GM12878 (cell line): ENCODE data around the gene MS4A4E. TPM values are rescaled to one million over a fixed set of nuclear protein-coding genes. Genes with fewer than 3 reads are reported as not detected.

Source experiments
- ATAC-seq: fragments of 200-7000 bp; cut with Tn5 transposase; 3 replicates; pipeline ENCODE4 v1.9.1; 2020; ENCODE audit warnings: mild to moderate bottlenecking, moderate library complexity
- BruUV-seq: library from RNA; stranded (reverse); fragments of 400-500 nt; replicated peaks from 2 replicates; lab custom pipeline; 2021; lab: Mats Ljungman, UMichigan
- CTCF ChIA-PET: fragments of 300-600 bp; sonication (Branson Sonifier 250); formaldehyde crosslinking; extraction: SDS; loops from one replicate; lab custom pipeline; 2021; ENCODE audit warnings: inconsistent platforms; lab: Yijun Ruan, JAX
- POLR2A ChIA-PET: fragments of 350-600 bp; formaldehyde crosslinking; extraction: SDS; loops from one replicate; lab custom pipeline; 2021; ENCODE audit warnings: inconsistent platforms; lab: Charles Lee
- RAD21 ChIA-PET: fragments of 300-600 bp; sonication (Branson Sonifier 250); formaldehyde crosslinking; loops from one replicate; lab custom pipeline; 2023; ENCODE audit warnings: antibody characterized with exemption; ENCODE audit not compliant: unreplicated experiment; lab: Charles Lee
- SMC1A ChIA-PET: fragments of 300-600 bp; sonication (Branson Sonifier 250); formaldehyde crosslinking; loops from one replicate; lab custom pipeline; 2023; ENCODE audit not compliant: unreplicated experiment, uncharacterized antibody; lab: Charles Lee
- DNase-seq: peaks from one replicate; pipeline ENCODE4 v3.0.0-alpha.2; 2011; ENCODE audit warnings: low read depth, low spot score
- FAIRE-seq: peaks from 3 replicates; lab custom pipeline; 2011; peaks lifted over from hg19 to GRCh38; lab: Jason Lieb, UNC
- H2AFZ ChIP-seq: 2 replicates; pipeline ENCODE4 v1.6.0; 2011; ENCODE audit warnings: low read depth, low read length, control low read depth; ENCODE audit not compliant: control insufficient read depth
- H3K27ac ChIP-seq: 2 replicates; pipeline ENCODE4 v1.5.1; 2011; ENCODE audit warnings: control low read depth; ENCODE audit not compliant: control insufficient read depth, insufficient read depth
- H3K27me3 ChIP-seq, 2 experiments: replicated peaks in 1 of 2; 2 replicates each; pipeline versions ENCODE4 v1.6.0 to v1.6.1; 2011; ENCODE audit warnings: low read length in 1 of 2; ENCODE audit not compliant: control insufficient read depth in 2 of 2, insufficient read depth in 2 of 2
- H3K36me3 ChIP-seq, 2 experiments: 2 replicates each; pipeline ENCODE4 v1.5.1; 2011; ENCODE audit warnings: low read length in 1 of 2; ENCODE audit not compliant: control insufficient read depth in 2 of 2, insufficient read depth in 2 of 2
- H3K4me1 ChIP-seq: 2 replicates; pipeline ENCODE4 v1.6.1; 2011; ENCODE audit warnings: mild to moderate bottlenecking, low read length, moderate library complexity, mixed read lengths; ENCODE audit not compliant: control insufficient read depth, insufficient read depth
- H3K4me2 ChIP-seq: 2 replicates; pipeline ENCODE4 v1.6.0; 2011; ENCODE audit warnings: control low read depth; ENCODE audit not compliant: control insufficient read depth, insufficient read depth
- H3K4me3 ChIP-seq: fragments of 200-600 bp; sonication (generic); 2 replicates; pipeline ENCODE4 v1.5.1; 2016
- H3K79me2 ChIP-seq: 2 replicates; pipeline ENCODE4 v1.6.0; 2011; ENCODE audit warnings: low read length; ENCODE audit not compliant: control insufficient read depth, insufficient read depth
- H3K9ac ChIP-seq: 2 replicates; pipeline ENCODE4 v1.8.0; 2011; ENCODE audit warnings: low read length, control low read depth, mixed read lengths; ENCODE audit not compliant: control insufficient read depth, insufficient read depth
- H3K9me3 ChIP-seq: replicated peaks from 3 replicates; pipeline ENCODE4 v1.5.1; 2011; ENCODE audit warnings: mild to moderate bottlenecking, low read length; ENCODE audit not compliant: control insufficient read depth, insufficient read depth
- H4K20me1 ChIP-seq: 2 replicates; pipeline ENCODE4 v1.6.0; 2011; ENCODE audit not compliant: control insufficient read depth, insufficient read depth
- BCL3 ChIP-seq: IDR thresholded peaks from 2 replicates; pipeline ENCODE4 v1.6.1; 2011; ENCODE audit warnings: borderline replicate concordance, low read depth, mild to moderate bottlenecking, moderate library complexity, low read length; ENCODE audit not compliant: insufficient read depth, poor library complexity, severe bottlenecking
- BHLHE40 ChIP-seq, 2 experiments: fragments of 450-650 bp in 1 of 2; IDR thresholded peaks; 2 replicates each; pipeline ENCODE4 v1.6.1; 2011 to 2017; ENCODE audit warnings: low read depth in 2 of 2, borderline replicate concordance in 1 of 2, improper control_type of control experiment in 1 of 2, low read length in 1 of 2, mild to moderate bottlenecking in 1 of 2
- CBX3 ChIP-seq: fragments of 200-600 bp; sonication (generic); IDR thresholded peaks from 2 replicates; pipeline ENCODE4 v1.6.1; 2016; ENCODE audit warnings: low read depth, borderline replicate concordance
- E2F4 ChIP-seq: IDR thresholded peaks from 2 replicates; pipeline ENCODE4 v1.6.1; 2012; ENCODE audit warnings: low read depth, low read length, improper control_type of control experiment
- EED ChIP-seq: sonication (generic); IDR thresholded peaks from 2 replicates; pipeline ENCODE4 v1.6.1; 2016; ENCODE audit warnings: antibody characterized with exemption, low read depth
- EP300 ChIP-seq, 2 experiments: fragments of 150-350 bp in 1 of 2; IDR thresholded peaks; 2 replicates each; pipeline ENCODE4 v1.6.1; 2011 to 2012; ENCODE audit warnings: low read depth in 2 of 2, low read length in 2 of 2, borderline replicate concordance in 1 of 2, improper control_type of control experiment in 1 of 2, inconsistent platforms in 1 of 2; ENCODE audit not compliant: control insufficient read depth in 1 of 2
- FOS ChIP-seq: IDR thresholded peaks from 3 replicates; pipeline ENCODE4 v1.6.1; 2011; ENCODE audit warnings: borderline replicate concordance; ENCODE audit not compliant: insufficient read length; ENCODE audit errors: extremely low read depth
- MLLT1 ChIP-seq: fragments of 450-650 bp; IDR thresholded peaks from 2 replicates; pipeline ENCODE4 v1.6.1; 2016; ENCODE audit warnings: mild to moderate bottlenecking
- RFX5 ChIP-seq: IDR thresholded peaks from 2 replicates; pipeline ENCODE4 v1.6.1; 2011; ENCODE audit warnings: low read depth, low read length, improper control_type of control experiment
- RUNX3 ChIP-seq: IDR thresholded peaks from 2 replicates; pipeline ENCODE4 v1.6.1; 2012; ENCODE audit warnings: low read length, inconsistent platforms
- SKIL ChIP-seq: fragments of 450-650 bp; IDR thresholded peaks from 2 replicates; pipeline ENCODE4 v1.6.1; 2017; ENCODE audit warnings: mild to moderate bottlenecking, low read depth, inconsistent platforms; ENCODE audit not compliant: poor library complexity, severe bottlenecking
- SREBF2 ChIP-seq: IDR thresholded peaks from 2 replicates; pipeline ENCODE4 v1.6.1; 2012; ENCODE audit warnings: mild to moderate bottlenecking, low read length
- TAF1 ChIP-seq: IDR thresholded peaks from 2 replicates; pipeline ENCODE4 v1.6.1; 2011; ENCODE audit warnings: mild to moderate bottlenecking, low read depth, low read length, borderline replicate concordance
- WGBS: methylation state at CpG from one replicate; pipeline ENCODE4 v1.1.6; 2016; ENCODE audit warnings: low lambda C conversion rate; ENCODE audit not compliant: insufficient replicate concordance, insufficient coverage; ENCODE audit errors: missing lambda C conversion rate; 5-methylcytosine and 5-hydroxymethylcytosine counted together
- in situ Hi-C: fragments of 300-500 bp; cut with MboI; formaldehyde crosslinking; loops from 9 replicates; pipeline ENCODE4 v1.14.3; 2018; ENCODE audit warnings: mixed read lengths
- intact Hi-C: fragments of 100-400 bp; cut with micrococcal nuclease; formaldehyde crosslinking; loops from one replicate; pipeline ENCODE4 v1.14.2; 2022; ENCODE audit not compliant: unreplicated experiment
- polyA plus RNA-seq, 11 experiments: library from polyadenylated mRNA; depleted of rRNA in 4 of 11; unstranded in 6 of 11; stranded (reverse) in 5 of 11; fragments of >200 nt; fragmentation: Nextera tagmentation in 4 of 11; fragmentation: Illumina TruSeq in 1 of 11; extraction: Ambion mirVana in 4 of 11; extraction: Trizol in 1 of 11; gene quantifications; 1 replicate in 1 of 11; 2 replicates in 10 of 11; pipeline versions ENCODE4 v1.2.1 to v1.2.3, GENCODE V29; 2011 to 2016; ENCODE audit warnings: inconsistent platforms in 2 of 11, missing spikeins in 2 of 11, low read depth in 1 of 11
- total RNA-seq, 4 experiments: library from RNA; depleted of rRNA in 3 of 4; stranded (reverse); fragments of >200 nt in 3 of 4; fragmentation: Illumina TruSeq in 1 of 4; extraction: Trizol in 1 of 4; gene quantifications; 2 replicates each; pipeline versions ENCODE4 v1.2.1 to v1.2.3, GENCODE V29; 2013 to 2021

The MS4A4E gene
- total and polyA plus RNA-seq, 10 of the 15 experiments (the other 5 are each of a cell fraction or from before 2014, with no cell fraction given), result 0.06 to 0.92 (median 0.45) TPM; not detected in 3

GRCh38 chr11:60265373-60266214 lies 22.7 kb upstream of the MS4A4E start (continued):
- TF ChIP-seq BHLHE40 (IDR thresholded peaks at IDR 0.05; ENCODE audit: borderline replicate concordance in 1 of 2, low read depth in 2 of 2, low read length in 1 of 2) (0 out of 4 replicates have a peak, but pooled peaks have one; percentile 9 to 14), E2F4 (no peak), TAF1 (no peak)

GRCh38 chr11:60264644-60265043 lies 21.7 kb upstream of the MS4A4E start:
- H4K20me1 ChIP-seq, result no peaks in the 10 kb centered on the region
- in situ Hi-C loops (no loop called here), intact Hi-C loops (loop anchor here (1.0 to 5.0 kb wide), 7 partner anchors 46 to 498 kb away; no protein-coding TSS in a partner anchor)
- POLR2A ChIA-PET, result no interaction called here
- no peaks in the 10 kb centered on the region for H3K79me2 ChIP-seq
- RAD21 ChIA-PET, result interaction anchor here (0.7 to 4.2 kb wide), 16 partner anchors 11 to 442 kb away, joined by 3 to 83 read pairs (median 8); no protein-coding TSS in a partner anchor
- H3K27me3 ChIP-seq, result no peaks in the 10 kb centered on the region
- ATAC-seq (peak; percentile 59), FAIRE-seq (no peak), DNase-seq (no peak)
- no peak overlapping the region for H3K4me3 ChIP-seq
- CTCF ChIA-PET, result interaction anchor here (0.7 to 4.6 kb wide), 36 partner anchors 10 to 634 kb away, joined by 3 to 200 read pairs (median 6); partner anchors contain the start of gene MS4A4A
- H3K4me1 ChIP-seq, result no peaks in the 10 kb centered on the region
- SMC1A ChIA-PET, result interaction anchor here (0.7 to 4.6 kb wide), 36 partner anchors 10 to 497 kb away, joined by 3 to 116 read pairs (median 5); no protein-coding TSS in a partner anchor
- WGBS, result 52% methylated on average over 5 of the region's 5 CpGs
- no peak overlapping the region for H3K4me2 ChIP-seq
- no peaks in the 10 kb centered on the region for H3K36me3 ChIP-seq
- H3K27ac ChIP-seq, result no peak overlapping the region
- no peak overlapping the region for H3K9ac ChIP-seq
- no peak overlapping the region for H2AFZ ChIP-seq
- no TSS peak for BruUV-seq
- no peaks in the 10 kb centered on the region; the same call in 2 of the 3 replicates for H3K9me3 ChIP-seq
- TF ChIP-seq RFX5 (no peak), EED (no peak), SKIL (no peak), FOS (no peak), MLLT1 (no peak), RUNX3 (0 out of 2 replicates have a peak, but pooled peaks have one; percentile 8), BCL3 (no peak), CBX3 (no peak), EP300 (IDR thresholded peaks at IDR 0.05; ENCODE audit: borderline replicate concordance in 1 of 2, control insufficient read depth in 1 of 2, low read depth in 2 of 2, low read length in 2 of 2) (no peak), SREBF2 (no peak)
